ENCODE measurements around the gene TNIK.

TNIK gene

DNA sequence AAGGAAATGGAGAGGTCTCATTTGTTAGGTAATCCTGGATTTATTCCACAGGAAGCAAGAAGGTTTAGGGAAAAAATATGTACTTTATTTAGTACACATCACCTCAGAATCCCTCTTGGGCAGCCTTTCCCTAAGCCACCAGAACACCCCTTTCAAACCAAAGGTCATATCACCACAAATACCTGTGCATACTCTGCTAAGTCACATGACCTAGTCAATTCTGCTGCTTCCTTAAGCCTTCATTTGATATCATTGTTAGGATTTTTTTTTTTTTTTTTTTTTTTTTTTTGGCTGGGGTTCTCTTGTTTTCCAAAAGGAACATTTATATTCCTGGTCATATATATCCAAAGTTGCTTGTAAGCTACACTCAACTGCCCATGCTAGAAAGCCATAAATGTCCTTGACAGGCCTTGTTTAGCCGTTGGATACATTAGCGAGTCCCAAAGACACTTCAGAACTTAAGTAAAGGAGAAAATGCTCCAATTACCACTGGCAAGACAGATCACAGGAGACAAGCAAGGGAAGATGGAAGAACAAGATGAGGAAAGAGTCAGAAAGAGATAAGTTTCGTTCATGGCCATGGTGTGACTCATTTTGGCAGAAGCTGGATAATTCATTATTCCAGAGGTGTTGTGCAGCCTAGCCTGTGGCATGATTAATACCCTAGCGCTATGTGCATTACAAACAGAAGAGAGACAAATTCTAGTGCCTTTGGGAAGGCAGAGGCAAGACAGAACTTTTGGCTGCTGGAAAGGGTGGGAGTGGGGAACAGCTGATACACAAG, 278.1 kb downstream of the TNIK start:
- no peak for DNase-seq

DNA sequence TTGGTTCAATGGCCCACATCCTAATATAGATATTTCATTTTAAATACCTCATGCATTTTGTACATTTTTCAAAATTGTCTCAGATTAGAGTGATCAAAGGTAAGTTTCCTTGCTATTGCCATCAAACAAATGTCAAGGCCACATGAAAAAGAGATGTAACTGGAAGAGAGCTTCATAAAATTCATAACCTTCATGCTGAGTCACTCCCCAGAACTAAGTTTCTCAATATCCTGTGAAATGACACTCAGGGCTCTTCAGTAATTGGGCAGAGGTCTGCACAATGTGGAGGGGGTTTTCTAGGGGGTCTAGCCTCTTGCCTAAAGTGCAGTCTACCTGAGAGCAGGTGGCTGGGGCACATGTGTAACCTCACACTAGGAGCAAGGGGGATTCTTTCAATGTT, 281.5 kb downstream of the TNIK start:
- DNase-seq, result peak; percentile 42

DNA sequence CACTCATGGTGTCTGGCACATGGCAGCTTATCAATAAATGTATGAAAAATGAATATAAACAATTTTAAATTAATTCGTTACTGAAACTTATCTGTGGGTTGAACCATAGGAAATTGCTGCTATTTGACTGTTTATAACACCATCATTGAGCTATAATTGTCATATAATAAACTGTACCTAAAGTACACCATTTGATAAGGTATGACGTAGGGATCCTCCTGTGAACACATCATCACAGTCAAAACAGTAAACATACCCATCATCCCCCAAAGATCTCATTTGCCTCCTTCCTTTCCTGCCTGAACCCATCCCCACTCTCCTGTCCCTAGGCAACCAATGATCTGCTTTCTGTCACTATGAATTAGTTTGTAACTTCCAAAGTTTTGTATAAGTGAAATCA, 282.7 kb downstream of the TNIK start:
- DNase-seq, result no peak

DNA sequence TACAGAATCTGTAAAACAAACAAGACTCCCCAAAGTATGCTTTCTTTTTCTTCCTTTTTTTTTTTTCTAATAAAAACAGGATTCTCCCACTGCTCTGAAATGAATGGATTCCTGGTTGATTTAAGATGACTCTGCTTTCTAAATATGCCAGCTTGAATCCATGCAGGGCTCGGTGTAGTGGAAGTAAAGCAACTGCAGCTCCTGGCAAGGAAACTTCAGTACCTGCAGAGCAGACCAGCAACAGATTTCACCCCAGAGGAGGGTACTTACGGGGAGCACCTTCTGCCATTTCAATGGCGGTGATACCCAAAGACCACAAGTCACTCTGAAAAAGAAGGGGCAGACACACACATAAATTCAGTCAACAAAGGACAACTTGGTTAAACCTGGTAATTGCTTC, 283.1 kb downstream of the TNIK start:
- DNase-seq, result no peak

DNA sequence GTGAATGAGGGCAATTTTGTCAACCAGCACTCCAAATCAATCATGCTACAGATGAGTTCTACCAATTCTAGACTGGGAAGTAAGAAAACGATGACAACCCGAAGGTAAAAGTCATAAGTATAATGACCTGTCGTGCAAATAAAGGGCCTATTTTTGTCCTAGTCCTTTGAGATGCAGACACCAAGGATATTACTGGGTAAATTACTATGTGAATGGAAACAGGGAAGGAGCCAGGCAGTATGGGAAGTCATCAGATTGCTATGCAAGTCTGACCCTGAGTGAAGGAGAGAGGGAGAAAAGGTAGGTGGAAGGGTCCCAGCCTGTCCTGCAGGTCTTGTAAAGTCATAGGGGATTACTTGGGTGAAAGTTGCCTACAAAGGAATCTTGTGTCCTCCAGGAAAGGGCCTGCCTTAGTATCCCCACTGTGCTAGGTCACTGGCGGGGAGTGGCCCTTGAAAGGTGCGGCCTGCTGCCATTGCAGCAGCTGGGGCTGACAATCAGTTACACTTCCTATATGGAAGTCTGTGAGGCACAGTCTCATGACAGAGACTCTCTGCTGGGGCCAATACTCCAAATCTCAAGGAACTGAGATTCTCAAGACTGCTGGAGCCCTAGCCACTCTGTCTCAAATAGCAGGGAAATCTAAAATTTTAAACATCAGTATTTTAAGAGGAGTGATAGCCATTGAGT, 283.8 kb downstream of the TNIK start:
- no peak for DNase-seq

DNA sequence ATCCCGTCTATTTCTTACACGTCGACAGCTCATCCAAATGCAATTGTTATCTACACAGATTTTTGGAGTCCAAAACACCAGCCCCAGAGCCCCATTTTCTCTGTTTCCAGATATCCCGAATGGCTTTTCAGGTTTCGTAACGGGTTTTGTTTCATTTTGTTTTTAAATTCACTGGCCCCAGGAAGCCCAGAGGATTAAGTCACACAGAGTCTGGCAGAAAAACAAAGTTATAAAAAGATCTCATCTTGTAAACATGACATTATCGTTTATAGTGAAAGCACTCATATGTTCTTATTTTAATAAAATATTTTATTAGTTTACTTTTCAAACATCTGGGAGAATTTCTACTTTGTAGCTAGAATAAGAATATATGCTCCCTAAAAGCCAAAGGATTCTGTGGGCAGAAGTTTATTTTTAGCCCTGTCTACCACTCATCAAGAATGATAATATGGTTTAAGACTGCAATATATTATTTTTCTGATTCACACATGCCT, 284.4 kb downstream of the TNIK start:
- no peak for DNase-seq

DNA sequence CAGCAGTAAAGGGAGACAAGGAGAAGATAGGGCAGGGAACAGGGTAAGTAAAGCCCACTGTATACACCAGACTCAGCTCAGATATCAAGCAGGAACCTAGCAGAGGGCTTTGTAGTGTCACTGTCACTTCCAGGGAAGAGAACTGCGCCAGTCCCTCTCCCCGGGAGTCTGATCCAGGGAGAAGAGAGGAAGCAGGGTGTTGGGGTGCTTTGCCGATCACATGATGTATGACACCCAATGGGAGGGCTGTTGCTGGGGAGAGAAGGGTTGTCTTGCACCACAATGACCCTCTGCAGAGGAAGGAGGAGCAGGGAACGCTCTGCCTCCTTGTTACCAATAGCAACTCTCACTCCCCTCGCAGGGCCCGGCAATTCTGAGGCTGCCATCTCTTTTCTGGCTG, 286.5 kb downstream of the TNIK start:
- peak; percentile 64 for DNase-seq

DNA sequence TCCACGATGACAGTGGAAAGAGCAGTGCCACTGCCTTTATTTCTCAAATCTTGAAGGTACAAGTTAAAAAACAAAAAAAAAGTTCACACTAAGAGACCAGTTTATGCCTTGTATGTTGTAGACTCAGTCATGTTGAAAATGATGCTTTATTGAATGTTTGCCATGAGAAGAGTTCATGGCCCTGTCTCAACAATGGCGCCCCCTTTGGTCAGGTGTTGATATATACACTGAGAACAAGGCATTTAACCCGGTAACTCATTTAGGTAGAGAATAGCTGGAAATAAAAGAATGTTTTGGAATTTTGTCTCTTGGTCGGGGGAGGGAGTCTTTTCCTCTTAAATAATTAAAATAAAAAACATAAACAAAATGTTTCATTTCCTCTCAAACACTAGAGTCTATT, 288.1 kb downstream of the TNIK start:
- peak; percentile 38 for DNase-seq

DNA sequence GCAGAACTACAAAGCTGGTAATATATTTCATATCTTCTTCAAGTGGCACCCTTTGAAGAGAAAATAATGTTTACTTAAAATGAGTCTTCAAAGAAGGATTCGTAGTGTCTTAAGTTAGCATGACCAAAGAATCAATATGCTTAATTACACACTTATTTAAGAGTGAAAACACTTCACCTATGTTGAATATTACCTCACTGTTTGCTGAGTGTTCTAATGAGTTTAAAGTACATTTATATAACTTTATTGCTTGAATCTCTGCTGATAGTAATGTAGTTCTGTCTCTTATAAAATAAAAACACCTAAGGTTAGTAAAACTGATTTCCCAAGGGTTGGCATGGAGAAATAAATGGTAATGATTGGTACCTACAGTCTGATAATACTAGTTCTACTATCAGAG, 290.3 kb downstream of the TNIK start:
- DNase-seq, result no peak

DNA sequence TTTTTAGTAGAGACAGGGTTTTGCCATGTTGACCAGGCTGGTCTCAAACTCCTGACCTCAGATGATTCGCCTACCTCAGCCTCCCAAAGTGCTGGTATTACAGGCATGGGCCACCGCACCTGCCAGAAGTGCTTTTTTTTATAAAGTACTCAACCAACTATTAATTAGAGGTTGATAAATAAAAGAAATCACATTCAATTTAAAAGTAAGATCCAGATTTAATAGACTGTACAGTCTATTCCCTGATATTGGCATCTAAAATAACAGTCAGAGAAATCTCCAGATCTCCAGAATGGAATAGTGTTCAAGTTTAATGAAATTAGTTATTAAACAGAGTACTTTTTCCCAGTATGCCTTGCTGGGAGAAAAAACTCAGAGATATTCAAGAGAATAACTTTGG, 290.8 kb downstream of the TNIK start:
- DNase-seq, result no peak

DNA sequence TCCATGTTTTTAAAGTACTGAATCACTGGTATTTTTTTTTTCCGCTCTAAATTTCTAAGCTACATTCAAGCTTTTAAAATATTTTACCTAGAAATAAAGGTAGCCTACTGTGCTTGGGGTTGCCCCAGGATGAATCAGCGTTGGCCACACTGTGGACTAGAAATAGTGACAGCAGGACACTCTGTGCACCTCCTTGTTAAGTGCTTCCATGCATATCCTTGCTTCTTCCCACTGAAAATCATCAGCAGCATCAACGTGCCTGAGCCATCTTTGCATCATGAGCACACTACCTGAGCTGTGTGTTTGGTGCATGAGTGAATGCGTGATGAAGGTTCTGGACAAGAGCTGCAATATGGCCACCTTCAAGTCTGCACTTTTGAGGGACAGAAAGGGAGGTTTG, 291.7 kb downstream of the TNIK start:
- no peak for DNase-seq

DNA sequence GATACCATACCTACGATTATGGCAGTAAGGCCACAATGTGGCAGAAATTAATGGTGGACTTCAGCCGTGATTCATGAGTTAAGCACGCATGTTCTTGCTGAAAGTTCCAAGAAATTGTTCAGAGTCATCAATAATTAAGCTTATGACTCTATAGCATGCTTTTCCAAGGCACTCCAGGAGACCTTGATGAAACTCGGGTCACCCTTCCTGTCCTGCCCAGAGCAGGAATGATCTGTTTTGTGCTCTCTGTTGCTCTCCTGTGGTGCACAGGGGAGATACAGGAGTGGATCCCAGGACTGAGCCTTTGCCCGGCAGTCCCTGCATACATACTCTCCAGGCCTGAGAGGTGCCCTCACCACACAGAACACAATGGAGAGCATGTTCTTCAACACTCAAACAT, 292.1 kb downstream of the TNIK start:
- DNase-seq, result peak; percentile 18

DNA sequence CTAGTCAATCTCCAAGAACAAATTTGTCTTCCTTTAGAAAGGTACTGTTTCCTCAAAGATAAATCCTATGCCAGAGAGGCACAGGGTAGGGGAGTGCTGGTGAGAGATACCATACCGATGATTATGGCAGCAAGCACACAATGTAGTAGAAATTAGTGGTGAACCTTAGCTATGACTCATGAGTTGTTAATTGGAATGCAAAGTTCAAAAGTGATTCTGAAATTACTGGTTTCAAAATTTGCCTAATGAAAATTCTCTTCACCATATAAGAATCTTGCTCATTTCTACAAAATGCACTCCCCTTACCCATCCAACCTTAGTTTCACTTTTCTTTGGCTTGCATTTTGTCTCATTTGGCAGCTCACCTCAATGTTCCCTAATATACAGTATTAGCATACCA, 294.2 kb downstream of the TNIK start:
- DNase-seq, result peak; percentile 48

DNA sequence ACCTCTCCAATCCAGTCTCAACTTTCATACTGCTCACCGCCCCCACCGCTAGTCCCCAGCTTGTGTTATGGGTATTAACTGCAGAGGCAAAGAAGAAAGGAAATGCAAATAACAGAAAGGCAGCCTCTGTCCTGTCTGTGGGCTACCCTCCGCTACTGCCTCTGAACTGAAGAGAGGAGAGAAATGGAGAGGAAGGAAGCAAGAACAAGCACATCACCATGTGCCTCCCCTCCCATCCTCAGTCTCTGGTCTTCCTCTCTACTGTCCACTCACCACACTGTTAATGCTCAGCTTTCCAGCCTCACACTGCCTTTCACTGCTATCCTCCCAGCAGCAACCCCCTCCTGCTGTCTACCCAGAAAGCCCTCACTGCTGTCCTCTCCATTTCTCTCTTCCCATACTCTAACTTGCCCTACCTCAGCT, 294.7 kb downstream of the TNIK start:
- no peak for DNase-seq

DNA sequence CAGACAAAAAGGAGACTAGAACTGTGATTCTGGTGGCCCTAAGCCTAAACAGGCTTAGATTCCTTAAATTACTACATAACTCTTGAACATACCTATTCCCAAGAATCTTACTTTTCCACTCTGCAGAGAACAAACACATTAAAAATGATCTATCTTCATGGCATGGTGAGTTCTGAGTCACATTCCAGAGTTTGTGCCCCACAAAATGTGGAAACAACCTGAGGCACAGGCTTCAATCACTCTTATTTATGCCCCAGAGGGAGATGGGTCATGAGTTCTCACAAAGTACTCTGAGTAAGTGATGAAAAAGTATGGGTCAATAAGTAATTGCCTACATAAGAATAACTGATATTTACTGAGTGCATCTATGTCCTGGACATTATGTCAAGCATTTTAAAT, 296.1 kb downstream of the TNIK start:
- DNase-seq, result no peak

DNA sequence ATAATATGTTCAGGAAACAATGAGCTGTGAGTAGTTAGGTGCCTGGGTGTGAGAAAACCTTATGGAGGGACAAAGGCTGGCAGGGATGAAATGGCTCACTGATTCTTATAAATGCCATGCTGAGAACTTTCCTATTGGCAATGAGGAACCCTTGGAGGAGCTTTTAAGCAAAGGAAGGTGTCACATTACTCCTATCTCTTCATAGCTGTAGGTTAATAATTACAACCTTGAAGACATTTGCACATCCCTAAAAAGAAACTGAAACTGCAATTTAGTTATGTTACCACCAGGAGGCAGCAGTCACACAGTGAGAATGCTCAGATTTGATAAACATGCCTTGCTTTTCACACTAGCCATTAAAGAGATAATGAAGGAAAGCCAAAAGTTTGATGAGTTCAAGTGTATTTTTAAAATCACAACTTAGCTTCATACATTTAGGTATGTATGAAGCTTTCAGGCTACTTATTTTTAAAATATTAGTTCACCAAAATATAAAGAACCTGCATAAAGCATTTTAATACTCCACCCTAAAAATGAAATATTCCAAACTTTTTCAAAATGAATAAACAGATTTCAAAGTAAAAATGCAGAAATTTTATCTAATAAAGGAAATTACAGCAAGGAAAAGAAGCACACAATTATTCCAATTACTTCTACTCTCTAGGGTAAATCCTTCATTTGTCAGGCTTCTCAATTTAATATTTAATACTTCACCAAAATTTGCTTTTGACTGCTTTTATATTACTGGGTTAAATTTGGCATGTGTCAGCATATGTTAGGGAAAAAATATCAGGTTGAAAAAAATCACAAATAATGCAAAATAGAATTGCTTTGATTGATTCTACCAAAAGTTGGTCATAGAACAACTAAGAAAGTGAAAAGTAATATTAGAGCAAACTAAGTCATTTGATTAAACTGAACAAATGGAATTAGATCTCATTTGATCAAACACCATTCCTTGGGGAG, 296.8 kb downstream of the TNIK start:
- peak; percentile 68 for DNase-seq

DNA sequence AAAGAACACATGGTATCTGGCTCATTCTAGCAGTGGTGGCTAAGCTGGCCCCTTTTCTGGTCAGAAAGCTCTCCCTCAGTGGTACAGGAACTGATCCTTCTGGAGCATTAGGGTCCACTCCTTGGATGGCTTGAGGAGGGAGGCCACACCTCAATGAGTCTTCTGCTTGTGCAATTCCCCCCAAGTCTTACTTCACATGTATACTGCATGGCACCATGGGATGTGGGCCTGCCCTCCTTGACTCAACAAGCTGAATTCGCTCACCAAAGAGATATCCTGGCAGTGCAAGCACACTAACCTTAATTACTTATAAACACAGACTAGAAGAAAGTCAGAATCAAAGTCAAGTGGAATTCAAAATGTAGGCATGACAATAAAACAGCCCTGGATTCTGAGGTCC, 299.9 kb downstream of the TNIK start:
- DNase-seq, result no peak

DNA sequence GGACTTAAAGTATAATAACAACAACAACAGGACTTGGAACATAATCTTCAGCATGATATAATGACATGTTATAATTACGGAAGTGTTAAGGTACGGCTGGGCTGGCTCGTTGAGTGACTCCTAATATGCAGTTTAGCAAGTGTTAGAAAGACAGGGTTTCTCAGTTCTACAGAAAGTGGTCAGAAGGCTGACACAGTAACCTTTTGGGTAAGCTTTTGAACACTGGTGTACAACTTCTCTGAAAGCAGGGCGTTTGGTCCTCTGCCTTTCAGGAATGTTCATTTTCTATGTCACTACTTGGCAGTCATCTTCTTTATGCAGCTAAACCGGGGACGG, 300.4 kb downstream of the TNIK start:
- no peak for DNase-seq

DNA sequence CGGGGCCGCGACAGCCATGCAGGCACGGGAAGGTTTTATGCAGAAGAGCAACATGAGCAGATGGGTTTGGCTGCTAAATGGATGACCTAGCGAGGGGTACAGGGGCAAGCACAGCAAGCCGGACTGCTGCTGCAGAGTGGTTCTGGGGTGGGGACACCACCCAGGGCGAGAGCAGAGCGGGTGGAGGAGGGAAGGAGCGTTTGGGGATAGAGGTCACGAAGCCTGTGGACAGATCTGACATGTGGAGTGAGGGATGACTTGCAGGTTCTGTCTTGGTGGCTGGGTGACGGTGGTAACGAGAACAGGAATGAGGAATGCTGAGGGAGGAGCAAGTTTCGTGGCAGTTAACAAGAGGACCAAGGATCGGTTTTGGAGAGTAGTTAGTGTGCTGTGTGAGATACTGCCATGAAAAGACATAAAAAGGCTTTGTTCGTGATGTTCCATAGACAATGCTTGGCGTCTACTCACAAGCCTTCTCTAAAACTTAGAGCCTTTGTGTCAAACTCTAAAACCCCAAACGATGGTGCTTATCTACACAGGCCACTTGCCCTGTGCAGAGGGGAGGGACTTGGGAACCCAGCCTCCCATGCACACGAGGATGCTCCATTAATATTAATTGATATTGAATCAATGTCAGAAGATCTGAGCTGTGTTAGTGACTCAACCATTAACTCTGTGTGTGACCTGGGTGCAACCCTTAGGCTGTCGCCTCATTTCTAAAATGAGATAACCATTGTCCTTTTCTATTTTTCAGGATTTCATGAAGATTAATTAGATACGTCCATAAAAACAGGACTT, 301.0 kb downstream of the TNIK start:
- DNase-seq, result peak; percentile 72

DNA sequence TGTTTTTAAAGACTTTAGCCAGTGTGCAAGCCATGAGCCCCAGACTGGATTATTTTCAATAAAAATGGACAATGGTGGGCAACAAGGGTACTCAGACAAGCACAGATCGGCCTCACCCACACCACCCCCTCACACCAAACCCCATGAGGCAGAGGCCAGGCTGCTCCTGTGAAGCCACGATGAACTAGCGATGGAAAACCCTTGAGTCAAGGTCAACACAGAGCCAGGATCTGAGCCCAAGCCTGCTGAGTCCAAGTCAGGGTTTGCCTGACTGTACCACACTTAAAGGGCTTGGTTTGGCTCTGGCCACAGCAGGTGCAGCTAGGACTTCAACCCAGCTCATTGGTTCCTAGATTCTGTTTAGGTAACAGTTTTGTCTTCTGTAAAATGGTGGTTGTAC, 302.2 kb downstream of the TNIK start:
- no peak for DNase-seq

DNA sequence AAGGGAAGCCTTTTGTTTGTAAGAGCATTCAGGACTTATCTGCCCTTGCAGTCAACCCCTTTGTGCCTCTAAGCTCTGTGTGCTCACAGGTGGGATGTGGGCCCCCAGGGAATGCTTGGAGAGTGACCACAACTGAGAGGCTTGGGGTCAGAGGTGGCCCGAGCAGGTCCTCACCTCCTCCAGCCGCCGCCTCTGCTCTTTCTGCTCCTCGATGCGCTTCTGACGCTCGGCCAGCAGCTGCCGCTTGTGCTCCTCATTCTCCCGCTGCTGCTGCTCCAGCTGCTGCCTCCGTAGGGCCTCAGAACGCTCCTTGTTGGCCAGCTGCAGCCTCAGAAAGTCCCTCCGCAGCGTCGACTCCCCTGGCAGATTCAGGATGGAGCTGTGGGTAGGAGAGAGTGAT, 302.9 kb downstream of the TNIK start:
- DNase-seq, result no peak

DNA sequence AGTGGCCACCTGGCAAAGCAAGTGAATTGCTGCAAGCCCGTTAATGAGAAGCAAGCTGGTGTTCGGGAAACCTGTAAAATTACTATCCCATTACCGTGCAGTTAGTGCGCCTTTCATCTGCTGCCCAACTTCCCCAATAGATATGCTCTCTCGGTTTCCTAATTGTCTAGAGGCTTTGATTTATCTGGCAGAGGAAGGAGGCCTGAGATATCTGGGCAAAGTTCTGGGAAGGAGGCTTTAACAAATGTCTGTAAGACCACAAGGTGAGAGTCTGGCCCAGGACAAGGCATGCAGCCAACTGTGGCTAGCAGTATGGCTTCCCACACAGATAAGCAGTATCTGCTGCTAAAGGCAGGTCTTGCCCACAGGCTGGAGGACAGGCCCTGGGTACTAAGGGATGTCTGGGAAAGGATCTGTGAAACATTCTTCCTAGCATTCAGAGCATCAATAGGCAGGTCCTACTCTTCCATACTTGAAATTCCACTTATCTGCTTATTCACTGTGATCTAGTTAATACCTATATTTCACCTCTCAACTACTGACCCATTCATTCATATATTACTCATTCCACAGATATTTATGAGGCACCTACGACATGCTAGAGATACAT, 303.7 kb downstream of the TNIK start:
- peak; percentile 57 for DNase-seq

Measured in hematopoietic multipotent progenitor cell treated with erythropoietin and hydrocortisone succinate and interleukin-3 and kit ligand, for 4 days (in vitro differentiated cells).